ENCODE data around the gene KISS1R.
"Not testable (repeated sequence)": the region's sequence is repeated elsewhere in the genome, so short reads cannot be mapped to it uniquely, and the experiment has no call there.

GRCh38 chr19:878751-879561, 38.2 kb upstream of the KISS1R start:
- TF ChIP-seq REST (IDR thresholded peaks at IDR 0.05); CTCF (IDR thresholded peaks at IDR 0.05); MAX (IDR thresholded peaks at IDR 0.05); PBX3 (IDR thresholded peaks at IDR 0.05); POLR2A (IDR thresholded peaks at IDR 0.05; ENCODE audit: low read length); BHLHE40 (IDR thresholded peaks at IDR 0.05; ENCODE audit: low read depth, low read length): not testable (repeated sequence)
